H9 (cell line): ENCODE results near the gene SHISA7. TPM values are rescaled to one million over a fixed set of nuclear protein-coding genes. Genes with fewer than 3 reads are reported as not detected.
A peak's percentile ranks its signal among the peaks of the same experiment; 100 is the strongest.

Experiments
- DNase-seq: peaks from one replicate; pipeline ENCODE4 v3.0.0-alpha.2; 2017
- H2AFZ ChIP-seq: one replicate; pipeline ENCODE4 v1.6.1; 2013; ENCODE audit warnings: mild to moderate bottlenecking, low read length, control low read depth, moderate library complexity
- H2AK5ac ChIP-seq: 2 replicates; pipeline ENCODE4 v1.6.1; 2013; ENCODE audit warnings: low read length, control low read depth, mixed read lengths; ENCODE audit not compliant: insufficient read length
- H2BK120ac ChIP-seq: one replicate; pipeline ENCODE4 v1.6.1; 2013; ENCODE audit warnings: low read depth, mild to moderate bottlenecking, low read length, control low read depth, inconsistent platforms; ENCODE audit not compliant: poor library complexity, severe bottlenecking
- H2BK12ac ChIP-seq: 2 replicates; pipeline ENCODE4 v1.6.1; 2013; ENCODE audit warnings: low read length, control low read depth, mixed read lengths, low read depth; ENCODE audit not compliant: insufficient read length
- H2BK15ac ChIP-seq: 2 replicates; pipeline ENCODE4 v1.6.1; 2013; ENCODE audit warnings: low read depth, low read length, control low read depth
- H2BK20ac ChIP-seq: one replicate; pipeline ENCODE4 v1.6.1; 2013; ENCODE audit warnings: low read depth, mild to moderate bottlenecking, low read length, control low read depth, inconsistent platforms; ENCODE audit not compliant: poor library complexity, severe bottlenecking
- H2BK5ac ChIP-seq: 2 replicates; pipeline ENCODE4 v1.6.1; 2013; ENCODE audit warnings: low read length, control low read depth, mixed read lengths; ENCODE audit not compliant: insufficient read length
- H3K14ac ChIP-seq: 2 replicates; pipeline ENCODE4 v1.6.1; 2013; ENCODE audit warnings: low read length, control low read depth; ENCODE audit not compliant: insufficient read depth
- H3K18ac ChIP-seq: 2 replicates; pipeline ENCODE4 v1.6.1; 2013; ENCODE audit warnings: low read depth, mild to moderate bottlenecking, mixed read lengths, low read length, control low read depth; ENCODE audit not compliant: insufficient read length
- H3K23ac ChIP-seq: 2 replicates; pipeline ENCODE4 v1.6.1; 2013; ENCODE audit warnings: low read length, control low read depth, mixed read lengths, low read depth; ENCODE audit not compliant: insufficient read length
- H3K23me2 ChIP-seq: 2 replicates; pipeline ENCODE4 v1.6.1; 2013; ENCODE audit warnings: low read depth, mild to moderate bottlenecking, mixed read lengths, low read length, control low read depth; ENCODE audit not compliant: insufficient read length, poor library complexity, severe bottlenecking
- H3K27ac ChIP-seq: 2 replicates; pipeline ENCODE4 v1.5.1; 2013; ENCODE audit warnings: low read length, control low read depth, mixed read lengths, low read depth; ENCODE audit not compliant: insufficient read length
- H3K27me3 ChIP-seq: 2 replicates; pipeline ENCODE4 v1.6.1; 2013; ENCODE audit warnings: low read length, control low read depth, inconsistent platforms; ENCODE audit not compliant: insufficient read depth
- H3K4ac ChIP-seq: 2 replicates; pipeline ENCODE4 v1.6.1; 2013; ENCODE audit warnings: low read depth, mild to moderate bottlenecking, control low read depth, inconsistent platforms, low read length, moderate library complexity
- H3K4me1 ChIP-seq: 2 replicates; pipeline ENCODE4 v1.6.1; 2013; ENCODE audit warnings: low read length, control low read depth, inconsistent platforms; ENCODE audit not compliant: insufficient read depth
- H3K4me2 ChIP-seq: 2 replicates; pipeline ENCODE4 v1.6.1; 2013; ENCODE audit warnings: low read length, control low read depth, mixed read lengths; ENCODE audit not compliant: insufficient read length, insufficient read depth
- H3K56ac ChIP-seq: 2 replicates; pipeline ENCODE4 v1.6.1; 2013; ENCODE audit warnings: low read depth, mild to moderate bottlenecking, mixed read lengths, low read length, control low read depth; ENCODE audit not compliant: insufficient read length
- H3K79me1 ChIP-seq: 2 replicates; pipeline ENCODE4 v1.6.1; 2013; ENCODE audit warnings: low read depth, mild to moderate bottlenecking, moderate library complexity, low read length, control low read depth, inconsistent platforms; ENCODE audit not compliant: insufficient read depth, poor library complexity, severe bottlenecking
- H3K79me2 ChIP-seq: 2 replicates; pipeline ENCODE4 v1.6.1; 2013; ENCODE audit warnings: low read length, control low read depth, inconsistent platforms; ENCODE audit not compliant: insufficient read depth
- H3K9ac ChIP-seq: 2 replicates; pipeline ENCODE4 v1.6.1; 2013; ENCODE audit warnings: low read length, control low read depth, mixed read lengths; ENCODE audit not compliant: insufficient read length; ENCODE audit errors: extremely low read depth
- H3K9me3 ChIP-seq: one replicate; pipeline ENCODE4 v1.6.1; 2013; ENCODE audit warnings: low read depth, low read length, inconsistent platforms; ENCODE audit not compliant: control insufficient read depth
- H3T11ph ChIP-seq: one replicate; pipeline ENCODE4 v1.6.1; 2013; ENCODE audit warnings: mild to moderate bottlenecking, low read length, control low read depth, inconsistent platforms
- H4K20me1 ChIP-seq: one replicate; pipeline ENCODE4 v1.6.1; 2013; ENCODE audit not compliant: control insufficient read depth, insufficient read length, insufficient read depth
- H4K5ac ChIP-seq: 2 replicates; pipeline ENCODE4 v1.6.1; 2013; ENCODE audit warnings: low read depth, mild to moderate bottlenecking, mixed read lengths, low read length, control low read depth; ENCODE audit not compliant: insufficient read length
- H4K8ac ChIP-seq: replicated peaks from 2 replicates; pipeline ENCODE4 v1.6.1; 2013; ENCODE audit warnings: low read length, control low read depth, mixed read lengths, low read depth; ENCODE audit not compliant: insufficient read length
- H4K91ac ChIP-seq: 2 replicates; pipeline ENCODE4 v1.6.1; 2013; ENCODE audit warnings: low read depth, mild to moderate bottlenecking, moderate library complexity, mixed read lengths, low read length, control low read depth; ENCODE audit not compliant: insufficient read length
- H3K27ac Mint-ChIP-seq, 3 experiments: 2 replicates in 2 of 3; 3 replicates in 1 of 3; pipeline ENCODE4 v1.8.0; 2020 to 2021; ENCODE audit warnings: mixed read lengths in 3 of 3, mild to moderate bottlenecking in 1 of 3, moderate library complexity in 1 of 3
- H3K27me3 Mint-ChIP-seq: 2 replicates; pipeline ENCODE4 v1.8.0; 2021; ENCODE audit warnings: low read depth, mild to moderate bottlenecking, moderate library complexity, mixed read lengths
- H3K36me3 Mint-ChIP-seq, 3 experiments: 2 replicates in 2 of 3; 3 replicates in 1 of 3; pipeline ENCODE4 v1.8.0; 2020 to 2021; ENCODE audit warnings: low read depth in 3 of 3, mixed read lengths in 3 of 3; ENCODE audit not compliant: insufficient read depth in 1 of 3
- H3K4me1 Mint-ChIP-seq, 2 experiments: 2 replicates each; pipeline ENCODE4 v1.8.0; 2020; ENCODE audit warnings: mixed read lengths in 2 of 2
- H3K4me3 Mint-ChIP-seq, 2 experiments: 2 replicates in 1 of 2; 3 replicates in 1 of 2; pipeline ENCODE4 v1.8.0; 2020 to 2021; ENCODE audit warnings: mild to moderate bottlenecking in 2 of 2, mixed read lengths in 2 of 2, moderate library complexity in 1 of 2
- H3K9me3 Mint-ChIP-seq, 2 experiments: 2 replicates in 1 of 2; 3 replicates in 1 of 2; pipeline ENCODE4 v1.8.0; 2020; ENCODE audit warnings: mild to moderate bottlenecking in 2 of 2, mixed read lengths in 2 of 2, moderate library complexity in 1 of 2
- CTCF ChIP-seq: fragments of 200-600 bp; sonication (generic); conservative IDR thresholded peaks from 3 replicates; pipeline ENCODE4 v1.8.0; 2021; ENCODE audit warnings: antibody characterized with exemption, mild to moderate bottlenecking
- WGBS: extraction: QIAGEN DNeasy Blood & Tissue Kit; methylation state at CpG from one replicate; pipeline ENCODE4 v1.1.7; 2013; ENCODE audit warnings: missing lambda C conversion rate, low lambda C conversion rate, mixed read lengths; ENCODE audit not compliant: insufficient read length; ENCODE audit errors: extremely low coverage; 5-methylcytosine and 5-hydroxymethylcytosine counted together
- total RNA-seq: library from RNA; stranded (reverse); gene quantifications from 2 replicates; pipeline ENCODE4 v1.2.1, GENCODE V29; 2021

The SHISA7 gene
- total RNA-seq, 1 experiment from 2014 or later, result 0.31 TPM

- no peak overlapping the region for H3K9ac ChIP-seq
- H3K4ac ChIP-seq, result no peak overlapping the region
- H4K91ac ChIP-seq, result no peak overlapping the region
- DNase-seq, result peak; percentile 46
- Mint-ChIP-seq H3K4me3 (peak overlapping the region; percentile 50 to 75), H3K27ac (no peak overlapping the region), H3K9me3 (peaks cover 0 to 5% of the 10 kb centered on the region in 2 experiments; a peak in 3 of 5 replicates), H3K4me1 (peaks cover 13 to 31% of the 10 kb centered on the region in 2 experiments), H3K36me3 (no peaks in the 10 kb centered on the region; a peak in 1 of 7 replicates), H3K27me3 (peaks cover 52% of the 10 kb centered on the region)
- no peak overlapping the region for H2AFZ ChIP-seq
- H2BK12ac ChIP-seq, result no peak overlapping the region
- no CpG with 5 or more reads among the region's 21 CpGs for WGBS
- H3K56ac ChIP-seq, result no peak overlapping the region
- no peak overlapping the region for H2BK5ac ChIP-seq
- H3K4me2 ChIP-seq, result peak overlapping the region; percentile 69
- no peak overlapping the region for H2BK20ac ChIP-seq
- H3K79me2 ChIP-seq, result no peaks in the 10 kb centered on the region
- H2BK120ac ChIP-seq, result no peak overlapping the region
- no peak overlapping the region for H2AK5ac ChIP-seq
- H3K27ac ChIP-seq, result no peak overlapping the region
- no peak overlapping the region for H3K18ac ChIP-seq
- TF ChIP-seq CTCF, result no peak
- H4K8ac ChIP-seq, result no peak overlapping the region
- H3K79me1 ChIP-seq, result no peaks in the 10 kb centered on the region
- H3K14ac ChIP-seq, result no peak overlapping the region
- H4K20me1 ChIP-seq, result no peaks in the 10 kb centered on the region
- no peak overlapping the region for H3K23ac ChIP-seq
- no peak overlapping the region for H3T11ph ChIP-seq
- no peak overlapping the region for H2BK15ac ChIP-seq
- H3K23me2 ChIP-seq, result peaks cover 21% of the 10 kb centered on the region
- H4K5ac ChIP-seq, result no peak overlapping the region
- H3K4me1 ChIP-seq, result 0 out of 2 replicates have a peak, but pooled peaks cover 2% of the 10 kb centered on the region
- H3K9me3 ChIP-seq, result no peaks in the 10 kb centered on the region
- H3K27me3 ChIP-seq, result peaks cover 30% of the 10 kb centered on the region
These were observed 1.8 kb downstream of the SHISA7 start for GRCh38 chr19:55441319-55441691.
